Activated naive CD4-positive, alpha-beta T cell treated with Interleukin-2 at 50 U/mL for 16 hours (primary cell): ENCODE measurements around the gene SUPT3H.
"Not testable (repeated sequence)": the region's sequence is repeated elsewhere in the genome, so short reads cannot be mapped to it uniquely, and the experiment has no call there.

Source experiments
- DNase-seq: peaks from one replicate; pipeline ENCODE4 v3.0.0-alpha.2; 2020

The SUPT3H gene

DNA sequence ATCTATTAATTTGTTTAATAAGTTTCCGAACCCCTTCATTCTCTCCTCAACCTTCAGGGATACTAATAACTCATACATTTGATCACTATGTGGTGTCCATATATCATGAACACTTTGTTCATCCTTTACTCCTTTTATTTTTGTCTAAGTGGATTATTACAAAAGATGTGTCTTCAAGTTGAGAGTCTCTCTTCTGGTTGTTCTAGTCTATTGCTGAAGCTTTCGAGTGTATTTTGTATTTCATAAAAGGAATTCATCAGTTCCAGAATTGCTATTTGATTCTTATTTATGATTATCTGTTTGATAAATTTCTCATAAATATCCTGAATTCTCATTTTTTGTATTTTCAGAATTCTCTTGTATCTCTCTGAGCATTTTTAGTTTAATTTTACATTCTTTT is 146.1 kb downstream of the SUPT3H start:
- no peak for DNase-seq

DNA sequence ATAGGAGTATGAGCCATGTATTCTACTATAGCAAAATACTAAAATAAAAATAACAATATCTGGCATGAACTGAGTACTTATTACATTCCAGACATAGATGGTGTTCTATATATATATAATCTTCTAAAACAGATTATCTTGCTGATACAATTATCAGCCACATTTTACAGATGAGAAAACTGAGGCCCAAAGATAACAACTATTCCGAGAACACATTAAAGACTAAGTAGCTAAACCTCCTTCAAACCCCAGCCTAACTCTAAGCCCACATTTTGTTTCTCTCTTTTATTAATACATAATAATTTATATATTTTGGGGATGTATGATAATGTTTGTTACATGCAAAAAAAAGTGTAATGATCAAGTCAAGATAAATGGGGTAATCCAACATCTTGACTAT is 148.3 kb downstream of the SUPT3H start:
- DNase-seq, result no peak

DNA sequence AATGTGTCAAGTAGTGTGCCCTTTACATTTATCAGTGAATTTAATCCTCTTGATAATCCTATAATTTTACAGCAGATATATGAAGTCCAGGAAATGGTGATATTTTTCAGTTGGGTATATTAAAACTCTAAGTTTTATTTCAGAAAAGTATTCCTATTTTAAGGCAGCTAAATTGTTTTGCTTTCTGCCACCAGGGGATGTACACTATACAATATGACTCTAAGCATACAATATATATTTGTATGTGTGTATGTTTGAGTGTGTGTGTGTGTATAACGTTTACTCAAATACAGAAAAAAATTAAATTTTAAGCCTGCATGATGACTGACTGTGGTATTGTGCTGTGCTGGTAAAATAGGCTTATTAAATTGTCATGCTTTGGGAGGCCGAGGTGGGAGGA is 151.7 kb downstream of the SUPT3H start:
- no peak for DNase-seq

DNA sequence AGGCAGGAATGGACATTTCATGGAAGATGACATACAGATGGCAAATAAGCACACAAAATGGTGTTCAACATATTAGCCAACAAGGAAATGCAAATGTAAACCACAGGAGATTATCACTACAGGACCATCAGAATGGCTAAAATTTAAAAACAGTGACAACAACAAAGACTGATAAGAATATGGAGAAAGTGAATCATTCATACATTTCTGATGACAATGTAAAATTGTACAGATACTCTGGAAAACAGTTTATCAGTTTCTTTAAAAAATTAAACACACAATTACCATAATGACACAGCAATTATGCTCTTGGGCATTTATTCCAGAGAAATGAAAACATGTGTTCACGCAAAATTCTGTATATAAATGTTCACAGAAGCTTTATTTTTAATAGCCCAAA is 155.4 kb downstream of the SUPT3H start:
- no peak for DNase-seq

DNA sequence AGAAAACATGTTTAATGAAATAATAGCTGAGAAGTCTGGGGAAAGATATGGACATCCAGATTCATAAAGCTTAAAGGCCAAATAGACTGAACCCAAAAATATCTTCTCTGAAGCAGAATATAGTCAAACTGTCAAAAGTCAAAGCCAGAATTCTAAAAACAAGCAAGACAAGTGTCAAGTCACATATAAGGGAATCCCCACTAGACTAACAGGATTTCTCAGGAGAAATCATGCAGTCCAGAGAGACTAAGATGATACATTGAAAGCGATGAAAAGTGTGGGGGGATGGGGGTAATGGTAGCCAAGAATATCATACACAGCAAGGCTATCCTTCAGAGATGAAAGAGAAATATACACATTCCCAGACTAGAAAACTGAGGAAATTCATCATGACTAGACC is 162.0 kb downstream of the SUPT3H start:
- DNase-seq, result no peak

DNA sequence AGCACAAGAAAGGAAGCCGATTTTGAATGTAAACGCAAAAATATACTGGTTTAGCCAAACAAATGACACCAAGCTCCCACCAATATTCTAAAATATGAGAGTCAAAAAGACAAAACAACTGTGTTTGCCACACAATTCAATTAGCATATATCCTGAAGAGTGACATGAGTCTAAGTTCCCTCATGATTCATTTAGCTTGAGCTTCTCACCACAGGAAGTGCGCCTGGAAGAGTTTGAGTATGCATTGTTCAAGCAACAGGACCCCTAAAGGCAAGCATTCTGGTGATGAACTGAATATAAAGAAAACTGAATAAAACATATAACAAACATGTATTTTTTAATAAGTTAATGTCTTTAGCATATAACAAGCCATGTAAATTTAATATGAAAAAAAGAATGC is 164.8 kb downstream of the SUPT3H start:
- DNase-seq, result no peak

DNA sequence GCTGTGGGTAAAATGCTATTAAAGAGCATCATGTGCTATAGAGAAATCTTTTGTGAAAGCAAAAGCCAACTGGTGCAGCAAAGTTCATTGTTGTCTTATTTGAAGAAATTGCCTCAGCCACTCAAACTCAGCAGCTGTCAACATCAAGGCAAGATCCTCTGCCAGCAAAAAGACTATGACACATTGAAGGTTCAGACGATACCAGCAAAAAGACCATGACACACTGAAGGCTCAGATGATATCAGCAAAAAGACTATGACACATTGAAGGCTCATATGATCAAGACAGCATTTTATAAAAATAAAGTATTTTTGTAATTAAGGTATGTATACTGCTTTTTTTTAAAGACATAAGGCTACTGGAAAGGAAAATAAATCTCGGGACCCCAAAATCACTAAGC is 168.0 kb downstream of the SUPT3H start:
- no peak for DNase-seq

DNA sequence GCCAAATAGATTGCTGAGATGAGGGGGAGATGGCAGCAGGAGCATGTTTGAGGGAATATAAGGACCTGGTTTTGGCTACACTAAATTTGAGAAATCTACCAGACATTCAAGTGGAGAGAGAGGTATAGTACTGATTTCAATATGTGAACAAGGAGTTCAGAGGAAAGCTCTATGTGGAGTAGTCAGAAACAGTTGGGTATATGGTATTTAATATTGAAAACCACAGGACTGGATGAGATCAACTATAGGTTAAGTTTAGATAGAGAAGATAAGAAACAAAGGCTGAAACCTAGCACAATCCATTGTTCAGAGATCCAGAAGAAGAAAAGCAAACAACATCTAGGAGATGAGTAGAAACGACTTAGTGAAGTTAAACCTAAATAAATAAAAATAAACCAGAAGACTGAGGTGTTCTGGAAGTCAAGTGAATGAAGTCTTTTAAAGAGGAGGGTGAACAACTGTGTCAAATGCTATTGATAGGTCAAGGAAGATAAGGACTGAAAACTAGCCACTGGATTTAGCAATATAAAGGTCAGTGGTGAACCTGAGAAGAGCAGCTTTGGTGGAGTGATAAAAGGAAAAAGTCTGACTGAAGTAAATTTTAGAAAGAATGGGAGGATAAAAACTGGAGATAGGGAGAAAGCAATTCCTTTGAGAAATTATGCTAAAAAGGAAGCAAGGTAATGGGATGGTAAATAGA is 170.8 kb downstream of the SUPT3H start:
- no peak for DNase-seq

DNA sequence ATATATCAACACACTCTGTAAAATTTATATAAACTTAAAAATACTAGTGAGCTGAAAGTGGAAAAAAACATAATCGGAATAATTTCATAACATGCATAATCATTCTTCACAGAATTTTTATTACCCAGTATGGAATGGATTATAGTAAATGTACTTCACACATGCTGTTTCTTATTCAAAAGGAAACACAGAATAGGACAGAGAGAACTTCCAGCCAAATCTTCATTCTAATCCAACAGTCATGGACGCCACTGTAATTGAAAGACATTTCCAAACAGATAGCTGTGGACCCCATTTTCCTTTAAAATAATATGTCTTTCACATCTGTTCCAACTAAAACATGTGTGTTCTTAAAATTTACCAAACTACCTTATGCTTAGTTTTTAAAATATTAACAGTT is 176.2 kb downstream of the SUPT3H start:
- no peak for DNase-seq

DNA sequence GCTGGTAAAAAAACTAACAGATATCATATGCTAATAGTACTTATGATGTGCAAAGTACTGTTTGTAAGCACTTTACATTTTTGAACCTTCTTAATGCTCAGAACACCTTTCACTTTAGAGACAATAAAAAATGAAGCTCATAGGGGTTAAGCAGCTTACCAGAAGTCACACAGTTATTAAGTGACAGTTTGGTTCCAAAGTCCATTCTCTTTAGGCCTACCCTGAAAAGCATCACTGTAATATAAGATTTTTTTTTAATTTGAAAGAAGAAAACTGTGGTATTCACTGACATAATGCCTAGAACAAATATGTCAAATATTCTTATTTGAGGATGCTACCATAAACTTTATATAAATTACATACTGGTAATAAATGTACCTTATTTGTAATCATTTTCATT is 177.2 kb downstream of the SUPT3H start:
- DNase-seq, result no peak

DNA sequence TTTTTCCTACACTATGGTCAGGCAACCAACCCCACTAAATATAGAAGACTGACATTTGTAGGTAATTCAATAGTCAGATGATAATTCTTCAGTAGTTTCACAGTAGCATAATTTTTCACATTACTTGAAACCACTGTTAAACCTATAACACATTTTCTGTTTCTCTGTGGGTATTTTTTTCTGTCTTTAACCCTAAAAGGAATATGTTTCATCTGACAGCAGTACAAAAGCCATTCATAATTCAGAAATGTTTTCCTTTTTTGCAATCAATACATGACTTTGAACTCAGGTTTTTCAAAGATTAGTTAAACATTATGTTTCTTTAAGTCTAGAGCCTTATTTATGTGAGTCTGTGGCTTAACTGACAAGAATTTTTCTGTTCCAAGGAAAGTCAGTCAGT is 178.2 kb downstream of the SUPT3H start:
- DNase-seq, result no peak

DNA sequence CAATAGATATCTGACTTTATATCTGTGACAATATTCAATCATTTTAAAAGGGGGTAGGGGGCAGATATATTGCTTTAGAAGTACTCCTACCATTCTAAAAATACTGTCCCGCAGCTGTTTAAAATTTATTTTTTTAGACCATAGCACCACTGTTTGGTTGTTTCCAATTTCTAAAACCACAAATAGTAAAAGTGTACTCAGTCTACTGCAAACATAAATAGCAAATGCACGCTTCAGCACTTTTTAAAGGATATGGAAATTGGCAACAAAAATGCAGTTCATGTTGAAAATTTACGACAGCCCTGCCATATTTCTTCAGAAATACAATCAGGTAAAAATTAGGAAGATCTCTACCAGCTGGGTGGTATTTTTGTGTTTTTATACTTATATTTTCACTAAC is 181.6 kb downstream of the SUPT3H start:
- DNase-seq, result no peak

DNA sequence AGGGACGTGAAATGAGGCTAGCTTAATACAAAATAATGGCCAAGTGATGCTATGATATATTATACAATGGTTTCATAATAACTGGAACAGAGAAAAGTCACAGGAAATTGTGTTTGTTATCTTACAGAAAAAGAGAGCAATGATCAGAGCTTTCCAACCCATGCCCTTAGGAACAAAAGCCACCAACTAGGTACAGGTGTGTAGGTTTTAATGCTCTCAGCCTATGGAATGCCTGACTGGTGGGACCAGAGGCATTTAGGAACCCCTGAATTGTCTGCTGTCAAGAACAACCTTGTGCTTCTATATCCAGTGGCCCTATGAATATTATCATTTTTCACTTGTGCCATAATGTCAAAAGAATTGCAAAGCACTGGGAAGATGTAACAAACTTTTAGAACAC is 182.6 kb downstream of the SUPT3H start:
- no peak for DNase-seq

DNA sequence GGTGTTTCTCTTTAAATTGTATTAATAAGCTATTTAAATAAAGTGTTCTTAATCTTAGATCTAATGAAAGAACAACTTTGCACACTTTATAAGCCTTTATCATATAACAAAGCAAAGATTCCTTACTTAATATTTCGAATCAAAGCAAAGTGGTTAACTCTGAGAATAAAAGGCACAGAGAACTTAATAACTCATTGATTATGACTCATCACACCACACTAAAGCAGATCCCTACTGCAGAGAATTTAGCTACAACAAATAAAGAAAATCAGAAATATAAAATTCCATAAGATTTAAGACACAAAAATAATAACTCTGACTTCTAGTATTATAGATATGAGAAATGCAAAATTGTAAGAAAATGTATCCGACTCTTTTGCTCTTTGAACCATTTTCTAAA is 185.2 kb downstream of the SUPT3H start:
- no peak for DNase-seq

DNA sequence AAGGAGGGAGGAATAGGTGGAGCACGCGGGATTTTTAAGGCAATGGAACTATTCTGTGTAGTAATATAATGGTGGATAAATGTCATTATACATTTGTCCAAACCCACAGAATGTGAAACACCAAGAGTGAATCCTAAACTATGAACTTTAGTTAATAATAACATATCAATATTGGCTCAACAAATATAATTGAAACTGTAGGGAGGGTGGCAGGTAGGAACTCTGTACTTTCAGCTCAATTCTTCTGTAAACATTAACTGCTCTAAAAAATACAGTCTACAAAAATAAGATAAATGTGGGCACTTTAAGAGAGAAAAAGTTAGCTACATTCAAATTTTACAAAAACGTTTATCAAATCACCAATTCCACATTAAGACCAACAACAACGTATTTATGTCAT is 186.3 kb downstream of the SUPT3H start:
- no peak for DNase-seq

DNA sequence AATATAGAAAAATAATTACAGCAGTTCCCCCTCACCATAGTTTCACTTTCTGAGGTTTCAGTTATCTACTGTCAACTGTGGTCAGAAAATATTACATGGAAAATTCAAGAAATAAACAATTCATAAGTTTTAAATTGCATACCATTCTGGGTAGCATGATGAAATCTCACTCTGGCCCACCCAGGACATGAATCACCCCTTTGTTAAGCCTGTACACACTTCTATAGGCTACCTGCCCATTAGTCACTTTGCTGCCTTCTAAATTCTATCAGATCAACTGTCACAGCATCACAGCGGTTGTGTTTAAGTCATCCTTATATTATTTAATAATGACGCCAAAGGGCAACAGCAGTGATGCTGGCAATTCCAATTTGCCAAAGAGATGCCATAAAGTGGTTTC is 189.9 kb downstream of the SUPT3H start:
- DNase-seq, result peak; percentile 14

DNA sequence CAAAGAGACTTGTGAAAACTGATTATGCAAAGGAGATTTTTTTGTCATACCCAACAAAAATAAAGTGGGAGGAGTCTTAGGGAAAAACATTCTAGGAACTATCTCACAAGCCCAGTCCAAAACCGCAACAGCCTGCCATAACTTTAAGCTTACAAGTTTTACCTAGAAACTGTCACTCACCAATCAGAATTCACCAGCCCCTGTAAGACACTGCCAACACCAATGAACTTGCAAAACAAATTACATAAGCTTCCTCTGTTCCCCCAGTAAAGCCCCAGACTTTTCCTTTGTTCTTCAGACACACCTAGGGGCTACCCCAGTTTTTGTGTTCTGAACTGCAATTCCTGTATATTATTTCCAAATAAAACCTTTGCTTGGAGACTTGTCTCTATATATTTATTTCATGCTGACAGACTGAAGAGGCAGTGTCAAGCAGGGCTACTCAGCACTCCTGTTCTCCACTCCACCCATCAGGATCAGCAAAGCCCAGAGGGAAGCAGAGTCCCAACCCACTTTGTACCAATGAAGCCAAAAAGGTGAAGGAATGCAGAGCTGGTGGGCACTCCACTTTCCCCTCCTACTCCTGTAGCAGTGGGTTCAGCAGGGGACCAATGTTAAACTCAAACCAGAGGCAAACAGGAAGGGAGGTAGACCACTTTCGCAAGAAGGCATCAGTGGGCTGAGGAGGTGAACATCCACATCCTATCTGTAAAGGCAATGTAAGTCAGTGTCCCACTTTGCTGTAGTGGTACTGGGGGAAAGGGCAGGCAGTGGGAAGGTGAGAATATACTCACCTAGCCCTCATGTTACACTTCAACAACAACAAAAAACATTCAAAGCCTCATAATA is 192.1 kb downstream of the SUPT3H start:
- no peak for DNase-seq

DNA sequence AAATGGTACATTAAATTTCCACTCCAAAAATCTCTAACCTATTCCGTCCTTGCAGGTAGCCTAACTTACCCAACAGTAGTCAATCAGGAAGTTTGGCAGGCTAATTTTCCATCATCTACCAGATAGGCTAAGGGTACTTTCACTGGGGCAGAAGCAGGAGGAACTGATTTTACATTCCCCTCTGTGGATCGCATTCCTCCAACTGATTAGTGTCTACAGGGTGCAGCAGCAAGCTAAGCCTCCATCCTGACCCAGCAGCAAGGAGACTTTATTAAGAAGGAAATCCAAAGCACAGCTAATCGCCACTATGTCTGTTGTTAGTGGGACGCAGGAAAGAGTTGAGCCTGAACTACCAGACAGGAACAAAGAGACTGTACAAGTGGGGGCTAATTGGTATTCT is 192.8 kb downstream of the SUPT3H start:
- no peak for DNase-seq

DNA sequence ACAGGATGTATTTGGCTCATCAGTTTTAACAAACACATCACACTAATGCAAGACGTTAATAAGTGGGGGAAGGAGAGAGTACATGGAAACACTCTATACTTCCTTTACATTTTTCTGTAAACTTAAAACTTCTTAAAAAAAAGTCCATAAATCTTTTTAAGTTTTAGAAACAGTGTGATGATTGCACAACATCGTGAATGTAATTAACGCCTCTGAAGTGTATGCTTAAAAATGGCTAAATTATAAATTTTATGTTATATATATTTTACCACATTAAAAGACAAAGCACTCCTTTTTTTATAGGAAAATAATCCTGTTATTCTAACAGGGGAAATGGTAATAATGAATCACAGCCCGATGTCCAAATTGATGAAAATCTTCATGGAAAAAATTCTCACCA is 193.7 kb downstream of the SUPT3H start:
- no peak for DNase-seq

DNA sequence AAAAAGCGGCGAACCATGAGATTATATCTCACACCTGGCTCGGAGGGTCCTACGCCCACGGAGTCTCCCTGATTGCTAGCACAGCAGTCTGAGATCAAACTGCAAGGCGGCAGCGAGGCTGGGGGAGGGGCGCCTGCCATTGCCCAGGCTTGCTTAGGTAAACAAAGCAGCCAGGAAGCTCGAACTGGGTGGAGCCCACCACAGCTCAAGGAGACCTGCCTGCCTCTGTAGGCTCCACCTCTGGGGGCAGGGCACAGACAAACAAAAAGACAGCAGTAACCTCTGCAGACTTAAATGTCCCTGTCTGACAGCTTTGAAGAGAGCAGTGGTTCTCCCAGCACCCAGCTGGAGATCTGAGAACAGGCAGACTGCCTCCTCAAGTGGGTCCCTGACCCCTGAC is 201.4 kb downstream of the SUPT3H start:
- DNase-seq, result not testable (repeated sequence)

DNA sequence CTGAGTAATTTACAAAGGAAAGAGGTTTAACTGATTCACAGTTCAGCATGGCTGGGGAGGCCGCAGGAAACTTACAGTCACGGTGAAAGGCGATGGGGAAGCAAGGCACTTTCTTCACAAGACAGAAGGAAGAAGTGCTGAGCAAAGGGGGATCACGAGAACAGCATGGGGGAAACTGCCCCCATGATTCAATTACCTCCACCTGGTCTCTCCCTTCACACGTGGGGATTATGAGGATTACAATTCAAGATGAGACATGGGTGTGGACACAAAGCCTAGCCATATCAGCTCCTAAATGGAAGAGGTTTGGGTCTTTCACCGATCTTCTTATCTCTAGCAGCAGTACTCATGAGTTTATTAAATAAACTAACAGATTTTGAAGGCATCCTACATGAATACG is 202.5 kb downstream of the SUPT3H start:
- no peak for DNase-seq

DNA sequence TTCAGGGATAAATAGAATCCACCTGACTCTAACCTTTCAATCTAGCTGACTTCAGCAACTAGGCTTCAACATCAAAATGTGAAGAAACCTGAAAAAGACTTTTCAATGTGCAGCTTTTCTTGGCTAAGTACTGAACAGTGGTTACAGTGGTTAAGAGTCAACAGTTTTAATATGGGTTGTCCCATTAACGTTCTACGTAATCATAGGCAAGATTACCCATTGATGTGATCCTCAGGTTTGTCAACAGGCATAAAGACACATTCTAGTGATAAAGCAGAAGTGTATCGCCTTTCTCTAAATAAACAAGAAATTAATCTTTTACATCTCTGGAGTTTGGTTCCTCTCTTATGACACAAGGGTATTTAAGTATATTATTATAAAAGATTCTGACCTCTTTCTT is 203.7 kb downstream of the SUPT3H start:
- DNase-seq, result no peak

DNA sequence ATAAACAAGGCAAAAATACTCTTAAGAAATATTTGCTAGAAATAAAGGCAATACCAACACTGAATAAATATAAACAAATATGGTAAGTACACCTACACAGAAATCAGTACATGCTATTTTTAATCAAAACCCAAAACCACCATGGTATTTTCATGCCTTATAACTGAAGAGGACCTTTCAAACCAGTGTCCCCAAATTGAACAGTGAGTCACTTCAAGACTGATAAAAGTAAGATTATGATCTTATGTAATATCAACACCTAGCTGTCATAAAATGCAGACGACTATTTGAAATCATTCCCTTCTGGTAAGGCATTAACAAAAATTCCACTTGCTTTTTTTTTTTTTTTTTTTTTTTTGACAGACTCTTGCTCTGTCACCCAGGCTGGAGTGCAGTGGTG is 206.4 kb downstream of the SUPT3H start:
- no peak for DNase-seq

DNA sequence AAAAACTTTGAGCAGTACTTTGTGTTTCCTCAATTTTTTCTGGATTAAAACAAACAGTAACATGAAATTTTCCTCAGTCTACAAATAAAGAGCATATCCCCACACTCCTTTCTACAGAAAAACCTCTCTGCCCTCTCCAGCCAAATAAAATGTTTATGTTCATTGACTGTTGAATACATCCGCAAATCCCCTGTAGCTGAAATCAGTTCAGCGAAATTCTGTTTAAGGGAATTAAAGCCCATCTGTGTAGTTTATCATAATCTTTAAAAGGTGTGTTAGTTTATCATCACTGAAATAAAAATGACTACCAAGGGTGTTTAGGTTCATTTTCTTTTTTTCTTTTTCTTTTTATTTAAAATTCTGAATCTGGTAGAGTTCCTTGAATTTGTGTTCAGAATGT is 207.4 kb downstream of the SUPT3H start:
- no peak for DNase-seq

DNA sequence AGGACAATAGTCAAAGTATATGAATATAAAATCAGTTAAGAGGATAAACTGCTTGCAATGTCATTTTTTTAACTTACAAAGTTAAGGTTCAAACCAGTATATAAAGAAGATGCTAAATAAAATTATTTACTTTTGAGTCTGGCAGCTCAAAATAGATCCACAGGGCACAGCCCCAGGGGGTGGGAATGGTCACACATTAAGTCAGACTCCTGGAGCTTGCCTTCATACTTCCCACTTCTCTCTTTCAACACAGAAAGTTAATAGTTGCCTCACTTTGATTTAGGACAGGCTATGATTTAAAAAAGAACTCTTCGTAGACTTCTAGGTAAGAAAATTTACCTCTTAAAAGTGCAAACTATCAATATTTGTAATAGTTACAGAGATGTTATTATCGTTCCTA is 207.9 kb downstream of the SUPT3H start:
- DNase-seq, result no peak
